HK-2 (cell line): ENCODE measurements around the gene ZFR2.
"Not testable (repeated sequence)": the region's sequence is repeated elsewhere in the genome, so short reads cannot be mapped to it uniquely, and the experiment has no call there.

Experiments used
- DNase-seq: peaks from one replicate; pipeline ENCODE4 v3.0.0-alpha.2; 2018; ENCODE audit not compliant: unreplicated experiment

Gene ZFR2

DNA sequence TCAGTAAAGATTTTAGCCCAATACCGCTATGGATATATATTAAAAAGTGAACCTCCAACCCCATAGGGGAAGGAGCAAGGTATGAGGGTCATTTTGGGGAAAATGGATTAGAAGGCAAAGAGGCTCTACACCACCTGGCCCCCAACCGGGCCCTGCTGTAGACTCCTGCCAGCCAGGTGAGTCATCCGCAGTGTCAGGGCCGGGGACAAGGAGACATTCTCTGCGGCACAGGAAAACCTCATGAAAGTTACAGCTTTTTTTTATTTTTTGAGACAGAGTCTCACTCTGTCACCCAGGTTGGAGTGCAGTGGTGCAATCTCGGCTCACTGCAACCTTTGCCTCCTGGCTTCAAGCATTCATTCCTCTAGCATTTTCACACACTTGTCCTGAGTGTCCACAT lies 32.0 kb downstream of the ZFR2 start:
- DNase-seq, result no peak

DNA sequence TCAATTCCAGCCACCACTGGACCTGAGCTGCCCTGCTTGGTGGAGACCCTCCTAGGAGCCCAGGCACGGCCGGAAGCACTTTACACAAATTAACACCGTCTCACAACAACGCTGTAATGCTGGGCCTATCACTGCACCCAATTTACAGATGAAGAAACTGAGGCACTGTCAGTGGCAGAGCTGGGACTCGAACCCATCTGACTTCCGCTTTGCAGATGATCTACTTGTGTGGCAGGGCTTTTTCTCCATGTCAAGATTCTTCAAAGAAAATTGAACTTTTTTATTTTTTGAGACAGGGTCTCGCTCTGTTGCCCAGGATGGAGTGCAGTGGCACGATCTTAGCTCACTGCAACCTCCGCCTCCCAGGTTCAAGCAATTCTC lies 33.8 kb downstream of the ZFR2 start:
- DNase-seq, result no peak

DNA sequence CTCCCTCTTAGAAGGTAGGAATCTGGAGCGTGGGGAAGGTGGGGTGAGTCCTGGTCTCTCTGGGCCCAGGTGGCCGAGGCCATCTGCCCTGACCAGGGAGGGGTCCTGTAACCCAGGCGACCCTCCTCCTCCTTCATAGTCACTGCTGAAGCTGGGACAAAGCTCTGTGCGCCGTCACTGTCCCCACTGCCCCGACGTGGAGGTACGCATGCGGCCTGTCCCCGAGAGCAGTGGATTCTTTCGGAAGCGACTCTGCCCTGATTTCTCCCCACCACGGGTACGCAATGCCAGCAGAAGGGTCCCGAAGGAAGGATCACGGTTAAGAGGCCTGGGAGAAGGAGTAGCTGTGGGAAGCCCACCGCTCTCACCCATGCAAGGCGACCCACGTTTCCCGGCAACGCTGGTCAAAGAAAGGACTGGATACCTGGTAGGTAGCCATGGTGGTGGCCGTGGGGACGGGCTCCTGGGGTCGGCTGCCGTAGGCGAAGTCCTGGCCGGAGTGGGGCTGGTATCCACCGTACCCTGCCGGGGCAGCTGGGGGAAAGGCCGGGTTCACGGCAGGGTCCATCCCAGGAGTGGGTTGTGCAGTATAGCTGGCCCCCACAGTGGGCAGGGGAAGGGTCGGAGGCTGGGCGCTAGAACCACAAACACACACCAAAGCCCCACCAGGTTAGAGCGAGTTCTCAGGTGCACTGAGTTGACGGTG lies 34.3 kb downstream of the ZFR2 start:
- no peak for DNase-seq

DNA sequence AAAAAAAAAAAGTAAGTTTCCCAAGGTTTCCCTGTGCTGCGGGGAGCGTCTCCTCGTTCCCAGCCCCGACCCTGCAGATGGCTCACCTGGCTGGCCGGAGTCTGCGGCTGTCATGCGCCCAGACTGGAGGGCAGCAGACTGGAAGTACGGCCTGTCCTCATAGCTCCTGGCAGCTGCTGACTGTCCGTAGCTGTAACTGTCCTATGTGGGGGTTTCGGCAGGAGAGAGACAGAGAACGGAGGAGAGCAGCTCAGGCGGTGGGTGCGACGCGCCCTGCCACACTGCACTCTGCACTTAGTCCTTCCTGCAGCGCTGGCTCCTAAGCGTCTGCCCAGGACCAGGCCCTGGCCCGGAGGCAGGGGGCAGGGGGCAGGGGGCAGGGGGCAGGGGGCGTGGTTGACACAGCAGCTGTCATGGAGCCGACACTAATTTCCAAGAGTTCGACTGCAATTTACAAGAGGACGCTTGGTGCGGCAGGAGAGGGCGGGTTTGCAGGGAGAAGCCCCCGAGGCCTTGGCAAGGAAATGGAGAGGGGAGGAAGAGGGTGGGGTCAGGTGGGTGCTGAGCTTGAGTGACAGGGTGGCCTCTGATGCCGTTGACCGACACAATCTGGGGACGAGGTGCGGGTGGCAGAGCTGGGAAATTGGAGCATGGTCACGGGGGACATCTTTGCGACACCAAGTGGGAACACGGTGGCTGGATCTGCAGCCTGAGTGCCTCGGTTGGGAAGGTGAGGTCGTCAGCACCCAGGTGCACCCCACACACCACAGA lies 35.1 kb downstream of the ZFR2 start:
- DNase-seq, result no peak

DNA sequence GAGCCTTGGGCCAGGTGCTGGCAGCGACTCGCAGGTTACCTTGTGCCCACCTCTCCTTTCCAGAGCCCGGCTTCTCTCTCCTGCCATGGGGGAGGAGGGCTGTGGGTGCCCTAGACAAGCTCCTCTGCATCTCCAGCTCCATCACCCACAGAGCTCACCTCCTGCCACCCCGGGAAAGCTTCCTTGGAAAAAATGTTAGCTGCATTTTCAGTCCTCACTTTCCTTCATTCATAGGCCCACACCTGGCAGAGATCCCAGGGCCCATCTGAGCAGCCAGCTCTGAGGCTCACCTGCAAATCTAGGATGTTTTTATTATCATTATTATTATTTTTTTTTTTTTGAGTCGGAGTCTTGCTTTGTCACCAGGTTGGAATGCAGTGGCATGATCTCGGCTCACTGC lies 36.8 kb downstream of the ZFR2 start:
- no peak for DNase-seq

DNA sequence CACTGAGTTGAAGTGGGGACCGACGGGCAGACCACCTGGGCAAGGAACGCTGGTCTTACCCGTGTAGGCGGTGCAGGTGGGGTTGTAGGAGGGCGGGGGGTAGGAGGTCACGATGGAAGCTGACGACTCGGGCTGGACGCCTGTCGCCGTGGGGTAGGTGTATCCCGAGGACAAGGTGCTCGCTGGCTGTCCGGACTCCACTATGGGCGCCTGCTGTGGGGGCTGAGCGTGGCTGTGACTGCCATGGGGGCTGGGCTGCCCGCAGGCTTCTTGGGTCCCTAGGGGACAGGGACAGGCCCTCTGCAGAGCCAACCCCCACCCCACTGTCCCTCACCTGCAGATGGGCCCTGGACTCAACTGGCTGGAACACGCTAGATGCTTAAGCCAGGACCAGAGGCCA lies 37.2 kb downstream of the ZFR2 start:
- no peak for DNase-seq

DNA sequence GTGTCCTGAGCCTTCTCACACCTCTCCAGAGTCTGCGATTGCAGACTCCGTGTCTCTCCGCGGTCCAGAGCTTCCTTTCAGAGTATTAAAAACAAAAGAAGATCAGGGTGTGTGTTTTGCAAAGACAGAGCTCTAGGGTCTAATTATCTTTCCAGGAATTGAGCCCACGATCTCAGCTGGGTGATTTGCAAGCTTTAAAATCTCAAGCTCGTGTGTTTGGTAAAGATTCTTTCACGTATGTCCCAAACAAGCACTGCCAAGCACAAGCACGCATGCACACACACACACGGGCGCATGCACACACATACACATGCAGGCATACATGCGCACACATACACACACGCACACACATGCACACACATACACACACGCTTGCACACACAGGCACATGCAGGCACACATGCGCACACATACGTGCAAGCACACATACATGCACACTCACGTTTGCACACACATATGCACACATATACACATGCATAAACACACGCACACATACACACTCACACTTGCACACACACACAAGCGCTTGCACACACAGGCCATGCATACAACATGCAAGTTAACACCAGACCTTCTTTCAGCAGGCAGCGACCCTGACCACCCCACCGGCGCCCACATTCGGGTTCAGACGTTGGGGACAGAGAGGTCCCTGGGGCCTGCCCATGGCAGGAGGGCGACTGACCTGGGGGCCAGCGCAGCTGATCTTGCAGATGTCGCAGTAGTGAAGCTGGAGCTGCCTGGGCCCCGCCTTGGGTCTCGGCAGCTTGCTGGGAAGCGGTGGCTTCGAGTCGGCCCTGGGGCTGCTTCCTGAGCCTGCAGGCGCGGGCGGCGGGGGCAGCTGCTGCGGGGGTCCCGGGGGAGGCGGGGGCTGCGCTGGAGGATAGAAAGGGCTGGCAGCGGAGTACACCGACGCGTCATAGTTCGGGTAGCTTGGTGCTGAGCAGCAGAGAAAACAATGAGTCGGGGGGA lies 37.9 kb downstream of the ZFR2 start:
- no peak for DNase-seq

DNA sequence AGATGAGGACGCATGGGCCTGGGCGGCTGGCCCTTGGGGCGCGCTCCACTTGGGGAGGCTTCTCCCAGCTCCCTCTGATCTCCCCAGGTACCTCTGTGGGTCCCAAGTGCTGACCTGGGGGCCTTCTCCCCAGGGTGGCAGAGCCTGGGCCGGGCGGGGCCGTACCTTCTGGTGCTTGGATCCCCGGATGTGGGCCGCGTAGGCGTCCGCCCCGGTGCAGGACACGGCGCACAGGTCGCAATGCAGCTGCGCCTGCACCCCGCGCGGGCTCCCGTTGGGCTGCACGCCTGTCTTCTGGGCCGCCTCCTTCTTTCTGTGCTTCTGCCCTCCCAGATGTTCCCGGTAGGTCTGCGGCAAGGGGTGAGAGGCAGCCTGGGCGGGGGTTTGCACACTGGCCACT lies 41.5 kb downstream of the ZFR2 start:
- DNase-seq, result no peak

DNA sequence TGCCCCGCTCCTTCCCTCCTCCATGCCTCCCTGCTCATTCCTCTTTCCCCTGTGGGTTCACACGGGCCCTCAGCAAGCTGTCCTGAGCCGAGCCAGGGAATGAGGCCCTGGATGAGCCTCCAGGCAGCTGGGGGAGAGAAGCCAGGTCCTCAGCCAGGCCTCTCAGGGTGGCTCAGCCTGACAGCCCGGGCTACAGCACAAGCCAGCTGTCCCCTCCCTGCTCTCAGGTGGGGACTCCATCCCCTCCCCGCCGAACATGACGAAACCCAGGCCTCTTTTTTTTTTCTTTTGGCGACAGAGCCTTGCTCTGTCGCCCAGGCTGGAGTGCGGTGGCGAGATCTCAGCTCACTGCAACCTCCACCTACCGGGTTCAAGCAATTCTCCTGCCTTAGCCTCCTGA lies 42.7 kb downstream of the ZFR2 start:
- DNase-seq, result no peak

DNA sequence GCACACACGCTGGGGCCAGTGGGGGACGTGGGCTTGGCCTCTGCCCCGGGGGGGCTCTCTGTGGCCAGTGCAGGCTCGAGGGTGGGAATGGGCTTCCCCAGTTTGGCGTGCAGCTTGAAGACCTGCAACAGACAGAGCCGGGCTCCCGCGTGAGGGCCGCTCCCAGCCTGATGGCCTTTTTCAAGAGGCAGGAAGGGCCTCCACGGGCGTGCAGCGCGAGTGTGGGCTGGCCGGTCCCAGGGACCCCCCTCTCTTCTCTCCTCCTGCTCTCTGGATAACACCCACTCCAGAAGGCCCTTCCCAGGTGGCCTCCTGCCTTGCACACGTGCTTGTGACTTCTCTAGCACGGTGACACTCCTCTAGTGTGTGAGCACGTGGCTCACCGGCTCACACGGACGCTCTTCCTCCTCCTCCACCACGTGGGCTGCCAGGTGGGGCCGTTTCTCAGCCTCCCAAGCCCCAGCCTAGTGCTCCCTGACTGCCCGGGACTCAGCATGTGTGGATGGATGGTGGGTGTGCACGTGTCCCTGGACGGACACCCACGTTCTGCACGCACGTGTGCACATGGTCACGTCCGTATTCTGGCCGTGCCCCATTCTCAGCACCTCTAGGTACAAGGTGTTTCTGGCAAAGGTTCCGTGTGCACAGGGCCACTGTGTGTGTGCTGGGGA lies 43.4 kb downstream of the ZFR2 start:
- DNase-seq, result no peak

DNA sequence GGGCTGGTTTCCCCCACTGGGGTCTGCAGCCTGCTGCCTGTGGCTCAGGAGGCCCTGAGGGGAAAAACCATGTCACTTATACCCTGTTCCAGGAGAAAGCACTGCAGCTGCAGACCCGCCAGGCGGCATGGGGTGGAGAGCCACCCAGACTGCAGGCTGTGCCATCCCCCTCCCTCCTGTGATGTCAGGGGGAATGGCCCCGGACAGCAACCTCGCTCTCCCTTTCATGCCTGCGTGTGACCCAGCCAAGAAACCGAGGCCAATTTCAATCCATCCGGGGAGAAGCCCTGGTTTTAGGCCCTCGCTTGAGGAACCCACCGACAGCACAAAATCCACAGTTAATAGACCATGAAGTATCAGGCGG lies 45.5 kb downstream of the ZFR2 start:
- no peak for DNase-seq

DNA sequence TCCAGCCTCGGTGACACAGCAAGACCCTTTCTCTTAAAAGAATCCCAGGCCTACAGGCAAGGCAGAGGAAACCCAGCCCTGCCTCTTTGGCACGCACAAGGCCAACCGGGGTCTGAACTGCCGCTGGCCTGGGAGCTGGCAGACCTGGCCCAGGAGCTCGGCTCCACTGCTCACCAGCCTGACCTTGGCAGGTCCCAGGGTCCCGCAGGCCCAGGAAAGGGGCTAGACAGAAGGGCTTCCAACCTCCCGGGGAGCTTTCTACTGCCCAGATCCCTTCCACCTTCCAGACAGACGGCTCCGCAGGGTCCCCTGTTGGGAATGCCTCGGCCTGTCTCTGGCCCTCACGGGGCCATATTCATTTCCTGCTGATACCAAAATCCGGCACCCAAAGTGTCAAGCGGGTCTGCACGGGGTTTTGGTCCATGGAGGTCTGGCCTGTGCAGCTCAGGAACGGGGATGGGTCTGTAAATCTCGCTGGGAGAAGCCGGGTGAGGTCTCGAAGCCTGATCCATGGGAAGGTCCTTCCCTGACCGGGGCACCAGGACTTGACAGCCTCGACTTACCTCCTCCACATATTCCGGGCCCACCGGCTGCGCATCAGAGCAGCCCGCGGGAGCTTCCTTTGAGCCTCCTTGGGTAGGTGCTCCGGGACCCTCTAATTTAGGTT lies 46.0 kb downstream of the ZFR2 start:
- DNase-seq, result no peak

DNA sequence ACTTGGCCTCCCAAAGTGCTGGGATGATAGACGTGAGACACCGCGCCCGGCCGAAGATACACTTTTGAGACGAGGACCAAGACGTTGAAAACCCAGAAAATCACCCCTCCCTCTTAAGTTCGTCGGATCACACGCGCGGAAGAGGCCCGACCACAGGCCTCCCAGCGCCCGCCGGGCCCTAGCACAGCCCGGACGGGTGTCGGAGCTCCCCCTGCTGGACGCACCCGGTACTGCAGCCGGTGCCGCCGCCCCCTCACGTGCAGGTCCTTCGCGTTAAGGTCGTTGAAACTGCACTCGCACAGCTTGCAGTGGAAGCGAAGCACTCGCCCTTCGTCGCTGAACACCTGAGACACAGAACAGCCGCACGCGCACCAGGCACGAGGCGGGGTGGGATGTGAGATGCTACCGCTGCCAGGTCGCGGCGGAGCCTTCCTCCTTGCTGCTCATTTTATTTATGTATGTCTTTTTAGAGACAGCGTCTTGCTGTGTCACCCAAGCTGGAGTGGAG lies 46.9 kb downstream of the ZFR2 start:
- peak; percentile 62 for DNase-seq

DNA sequence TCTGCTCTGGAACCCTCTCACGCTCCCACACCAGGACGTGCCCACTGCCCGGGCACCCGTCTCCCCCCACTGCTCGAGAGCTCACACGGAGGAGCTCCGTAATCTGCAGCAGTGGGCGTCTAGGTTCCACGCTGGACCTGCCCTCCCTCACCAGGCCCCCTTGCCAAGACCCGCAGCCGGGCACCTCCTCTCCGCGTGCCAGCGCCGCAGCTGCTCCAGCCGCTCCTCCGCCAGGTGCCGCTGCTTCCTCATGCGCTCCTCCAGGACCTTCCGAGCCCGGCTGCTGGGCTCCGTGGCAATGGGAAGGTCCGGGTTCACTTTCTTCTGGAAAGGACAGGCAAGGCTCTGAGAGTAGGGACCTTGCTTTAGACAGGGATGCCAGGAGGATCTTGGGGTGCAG lies 47.7 kb downstream of the ZFR2 start:
- no peak for DNase-seq

DNA sequence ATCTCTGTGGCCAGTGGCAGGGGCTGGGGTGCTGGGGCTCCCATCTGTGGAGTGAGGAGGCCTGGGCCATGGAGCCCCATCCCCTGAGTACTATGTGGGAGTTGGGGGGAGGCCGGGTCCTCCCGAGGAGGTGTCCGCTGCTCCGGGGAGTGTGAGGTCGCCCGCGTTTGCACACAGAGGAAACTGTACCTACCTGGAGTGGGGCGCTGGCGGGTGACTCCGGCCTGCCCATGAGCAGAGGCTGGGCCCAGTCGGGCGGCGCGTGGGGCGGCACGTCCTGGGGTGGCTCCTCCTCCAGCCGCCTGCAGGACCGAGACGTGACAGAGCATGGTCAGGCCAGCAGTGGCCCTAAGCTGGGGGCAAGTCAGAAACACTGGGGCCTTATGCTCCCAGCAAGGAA lies 48.8 kb downstream of the ZFR2 start:
- no peak for DNase-seq

DNA sequence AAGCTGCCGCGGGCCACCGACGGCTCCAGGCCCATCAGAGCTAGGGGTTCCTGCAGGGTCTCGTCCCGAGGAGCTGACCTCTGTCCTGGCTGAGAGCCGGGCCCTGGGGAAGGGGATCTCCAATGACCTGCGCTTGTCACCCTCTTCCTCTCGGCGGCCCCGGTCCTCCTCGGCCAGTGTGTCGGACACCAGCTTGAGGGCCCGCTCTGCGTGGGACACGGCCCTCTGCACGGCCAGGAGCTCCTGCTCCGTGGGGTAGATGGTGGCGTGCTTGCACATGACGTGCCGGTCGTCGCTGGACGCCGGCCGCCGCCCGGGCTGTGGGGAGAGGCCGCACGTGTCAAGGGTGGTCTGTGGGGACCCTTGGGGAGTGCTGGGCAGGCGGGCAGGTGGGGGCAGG lies 49.9 kb downstream of the ZFR2 start:
- no peak for DNase-seq

DNA sequence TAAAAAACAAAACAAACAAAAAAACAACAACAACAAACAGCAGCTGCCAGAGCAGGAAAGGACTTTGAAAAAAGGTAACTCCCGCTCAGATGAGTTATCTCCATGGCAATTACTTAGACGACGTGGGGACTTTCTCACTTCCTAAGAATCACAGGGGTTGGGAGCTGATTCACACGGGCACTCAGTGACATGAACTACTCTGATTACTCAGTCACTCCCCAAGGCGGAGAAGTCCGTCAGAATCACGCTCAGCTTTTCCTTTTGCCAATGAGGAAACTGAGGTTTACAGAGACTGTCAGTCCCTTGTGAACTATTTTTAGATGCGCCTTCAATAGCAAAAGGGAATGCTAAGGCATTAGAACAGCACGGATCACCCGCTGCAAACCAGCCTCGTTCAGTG lies 50.4 kb downstream of the ZFR2 start:
- DNase-seq, result peak; percentile 32

DNA sequence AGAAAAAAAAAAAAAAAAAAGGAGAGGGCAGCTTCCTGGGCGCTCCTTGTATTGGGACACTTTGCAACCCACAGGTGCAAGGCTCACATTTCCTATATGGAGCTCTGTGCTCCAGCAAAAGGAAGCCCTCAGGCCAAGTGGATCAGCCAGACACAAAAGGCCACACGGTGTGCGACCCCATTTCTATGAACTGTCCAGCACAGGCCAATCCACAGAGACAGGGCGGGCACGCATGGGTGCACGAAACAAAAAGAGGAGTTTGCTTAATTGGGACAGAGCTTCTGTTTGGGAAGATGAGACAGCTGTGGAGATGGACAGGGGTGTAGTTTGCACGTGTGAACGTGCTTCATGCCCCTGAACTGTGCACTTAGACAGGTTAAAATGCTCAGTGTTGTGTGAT lies 51.1 kb downstream of the ZFR2 start:
- DNase-seq, result no peak

DNA sequence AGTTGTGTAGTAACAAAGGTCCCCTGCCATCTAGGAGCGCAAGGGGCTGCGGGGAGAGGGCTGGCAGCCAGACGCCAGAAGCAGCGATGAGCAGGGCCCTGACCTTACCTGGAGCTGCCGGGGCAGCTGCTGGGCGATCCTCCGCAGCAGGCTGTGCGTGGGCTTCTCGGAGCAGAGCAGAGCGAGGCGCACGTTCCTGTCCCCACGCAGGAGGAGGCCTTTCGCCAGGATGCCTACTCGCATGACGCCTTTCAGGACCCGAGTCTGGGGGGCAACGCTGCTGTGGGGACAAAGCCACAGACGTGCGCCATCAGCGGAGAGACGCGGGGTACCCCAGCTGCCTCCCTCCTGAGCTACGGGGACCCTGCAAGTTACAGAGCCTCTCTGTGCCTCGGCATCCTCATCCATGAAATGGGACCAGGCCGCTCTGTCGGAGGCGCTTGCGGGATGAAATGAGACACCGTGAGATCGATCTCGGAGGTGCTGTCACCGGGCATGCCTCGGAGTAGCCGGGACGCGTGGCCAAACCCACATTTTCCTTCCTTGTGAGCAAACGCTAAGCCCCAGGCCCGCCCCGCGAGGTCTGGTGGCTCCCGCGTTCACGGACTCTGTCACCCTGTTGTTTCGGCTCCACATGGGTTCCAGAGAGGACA lies 52.1 kb downstream of the ZFR2 start:
- DNase-seq, result no peak

DNA sequence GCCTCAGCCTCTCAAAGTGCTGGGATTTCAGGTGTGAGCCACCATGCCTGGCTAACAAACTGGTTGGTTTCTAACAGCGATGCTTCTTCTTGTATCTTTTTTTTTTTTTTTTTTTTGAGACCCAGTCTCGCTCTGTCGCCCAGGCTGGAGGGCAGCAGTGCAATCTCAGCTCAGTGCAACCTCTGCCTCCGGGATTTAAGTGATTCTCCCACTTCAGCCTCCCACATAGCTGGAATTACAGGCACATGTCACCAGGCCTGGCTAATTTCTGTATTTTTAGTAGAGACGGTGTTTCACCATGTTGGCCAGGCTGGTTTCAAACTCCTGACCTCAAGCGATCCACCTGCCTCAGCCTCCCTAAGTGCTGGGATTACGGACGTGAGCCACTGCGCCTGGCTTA lies 52.7 kb downstream of the ZFR2 start:
- DNase-seq, result not testable (repeated sequence)

DNA sequence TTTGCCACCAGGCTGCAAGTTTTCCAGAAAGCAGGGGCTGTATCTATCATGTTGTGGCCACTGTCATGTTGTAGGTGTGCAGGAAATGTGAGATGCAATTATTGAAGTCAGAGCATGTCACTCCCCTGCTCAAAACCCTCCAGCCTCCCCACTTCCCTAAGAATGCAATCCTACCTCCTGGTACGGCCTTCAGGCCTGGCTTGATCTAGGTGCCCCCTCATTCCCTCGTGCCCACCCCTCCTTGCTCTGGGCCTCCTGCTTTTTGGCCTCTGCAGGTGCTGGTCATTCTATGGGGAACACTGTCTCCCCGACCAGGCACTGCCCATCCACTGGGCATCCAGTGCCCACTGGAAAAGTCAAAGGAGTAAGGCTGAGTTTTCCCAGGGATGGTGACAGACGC lies 54.2 kb downstream of the ZFR2 start:
- DNase-seq, result no peak
